Mesothelial cell of epicardium (in vitro differentiated cells): ENCODE results near the gene DNAH8. TPM values are rescaled to one million over a fixed set of nuclear protein-coding genes. Genes with fewer than 3 reads are reported as not detected.

Experiments used
- DNase-seq, 2 experiments: peaks; one replicate each; pipeline ENCODE4 v3.0.0; 2021; ENCODE audit warnings: low spot score in 2 of 2; ENCODE audit not compliant: unreplicated experiment in 2 of 2
- H3K27ac Mint-ChIP-seq: 2 replicates; pipeline ENCODE4 v1.8.0; 2021; ENCODE audit warnings: mixed read lengths
- H3K27me3 Mint-ChIP-seq: 2 replicates; pipeline ENCODE4 v1.8.0; 2021; ENCODE audit warnings: low read depth, mixed read lengths
- H3K36me3 Mint-ChIP-seq: 2 replicates; pipeline ENCODE4 v1.8.0; 2021; ENCODE audit warnings: mixed read lengths
- H3K4me1 Mint-ChIP-seq: 2 replicates; pipeline ENCODE4 v1.8.0; 2021; ENCODE audit warnings: mixed read lengths
- H3K4me3 Mint-ChIP-seq: 2 replicates; pipeline ENCODE4 v1.8.0; 2021; ENCODE audit warnings: mild to moderate bottlenecking, moderate library complexity, mixed read lengths
- H3K9me3 Mint-ChIP-seq: 2 replicates; pipeline ENCODE4 v1.8.0; 2021; ENCODE audit warnings: mixed read lengths
- CTCF ChIP-seq: fragments of 200-600 bp; sonication (generic); IDR thresholded peaks from one replicate; pipeline ENCODE4 v1.5.0; 2021; ENCODE audit warnings: antibody characterized with exemption; ENCODE audit not compliant: unreplicated experiment
- total RNA-seq: library from RNA; stranded (reverse); gene quantifications from 3 replicates; pipeline ENCODE4 v1.2.1, GENCODE V29; 2021

Gene DNAH8
- total RNA-seq, 1 donor from 2014 or later: 0.25 TPM

- no peak overlapping the region for H3K27ac Mint-ChIP-seq
- no peaks in the 10 kb centered on the region for H3K4me1 Mint-ChIP-seq
- H3K27me3 Mint-ChIP-seq: peaks cover 98% of the 10 kb centered on the region
These were observed 325.1 kb downstream of the DNAH8 start for GRCh38 chr6:39040080-39040673.

GRCh38 chr6:39041072-39041471 lies 326.0 kb downstream of the DNAH8 start:
- Mint-ChIP-seq H3K9me3 (no peaks in the 10 kb centered on the region), H3K4me1 (no peaks in the 10 kb centered on the region), H3K27me3 (peaks cover 97% of the 10 kb centered on the region), H3K4me3 (no peak overlapping the region), H3K36me3 (no peaks in the 10 kb centered on the region), H3K27ac (no peak overlapping the region)
- DNase-seq: no peak
- TF ChIP-seq CTCF: no peak

More at GRCh38 chr6:39040080-39040673, 325.1 kb downstream of the DNAH8 start:
- Mint-ChIP-seq H3K4me3 (no peak overlapping the region), H3K36me3 (no peaks in the 10 kb centered on the region), H3K9me3 (no peaks in the 10 kb centered on the region)
- no peak for TF ChIP-seq CTCF
- DNase-seq: no peak

- H3K27ac Mint-ChIP-seq: no peak overlapping the region
- H3K4me1 Mint-ChIP-seq: no peaks in the 10 kb centered on the region
- no peaks in the 10 kb centered on the region for H3K9me3 Mint-ChIP-seq
- no peak overlapping the region for H3K4me3 Mint-ChIP-seq
- H3K36me3 Mint-ChIP-seq: no peaks in the 10 kb centered on the region
- DNase-seq: peak in 1 of 2 experiments; percentile 14
- peaks cover 94% of the 10 kb centered on the region for H3K27me3 Mint-ChIP-seq
- TF ChIP-seq CTCF: no peak
These were observed 328.7 kb downstream of the DNAH8 start for GRCh38 chr6:39043776-39044175.

- peaks cover 93% of the 10 kb centered on the region for H3K27me3 Mint-ChIP-seq
- no peaks in the 10 kb centered on the region for H3K36me3 Mint-ChIP-seq
These were observed 329.1 kb downstream of the DNAH8 start for GRCh38 chr6:39044181-39044580.

GRCh38 chr6:39047434-39048327 lies 332.6 kb downstream of the DNAH8 start:
- Mint-ChIP-seq H3K4me3 (no peak overlapping the region), H3K4me1 (peaks cover 2% of the 10 kb centered on the region), H3K36me3 (no peaks in the 10 kb centered on the region), H3K9me3 (no peaks in the 10 kb centered on the region), H3K27me3 (peaks cover 93% of the 10 kb centered on the region), H3K27ac (no peak overlapping the region)
- DNase-seq: no peak
- TF ChIP-seq CTCF: no peak

More at GRCh38 chr6:39044181-39044580, 329.1 kb downstream of the DNAH8 start:
- TF ChIP-seq CTCF: no peak
- no peaks in the 10 kb centered on the region for H3K9me3 Mint-ChIP-seq
- no peak for DNase-seq
- no peak overlapping the region for H3K27ac Mint-ChIP-seq
- peaks cover 2% of the 10 kb centered on the region for H3K4me1 Mint-ChIP-seq
- H3K4me3 Mint-ChIP-seq: no peak overlapping the region
